ENCODE data around the gene HSPA6.

GRCh38 chr1:161480381-161481035, 43.8 kb upstream of the HSPA6 start:
- TF ChIP-seq RARB (CRISPR knock-in tag; IDR thresholded peaks at IDR 0.05) (no peak), PATZ1 (CRISPR knock-in tag; IDR thresholded peaks at IDR 0.05; ENCODE audit: borderline replicate concordance) (no peak), TSHZ2 (CRISPR knock-in tag; IDR thresholded peaks at IDR 0.05) (no peak), PPARA (CRISPR knock-in tag; IDR thresholded peaks at IDR 0.05; ENCODE audit: borderline replicate concordance) (no peak), POU6F1 (CRISPR knock-in tag; IDR thresholded peaks at IDR 0.05; ENCODE audit: borderline replicate concordance, low read depth) (no peak), ZNF8 (CRISPR knock-in tag; IDR thresholded peaks at IDR 0.05) (no peak), ZFP3 (CRISPR knock-in tag; IDR thresholded peaks at IDR 0.05) (no peak), CREB5 (CRISPR knock-in tag; IDR thresholded peaks at IDR 0.05; ENCODE audit: low read depth) (no peak), ARNTL (CRISPR knock-in tag; IDR thresholded peaks at IDR 0.05; ENCODE audit: borderline replicate concordance, low read depth) (no peak), CSDC2 (CRISPR knock-in tag; IDR thresholded peaks at IDR 0.05) (no peak), OSR1 (CRISPR knock-in tag; IDR thresholded peaks at IDR 0.05) (no peak)

All from SK-N-SH treated with all-trans-retinoic acid at 6 μM for 48 hours (cell line).